GM23338 (cell line): ENCODE measurements around the gene RIPK4. TPM values are rescaled to one million over a fixed set of nuclear protein-coding genes. Genes with fewer than 3 reads are reported as not detected.

Experiments used
- ATAC-seq: fragments of 200-7000 bp; cut with Tn5 transposase; 3 replicates; pipeline ENCODE4 v1.9.1; 2020
- DNase-seq: peaks from one replicate; pipeline ENCODE4 v3.0.0-alpha.2; 2015; ENCODE audit warnings: low spot score
- H2AFZ ChIP-seq: fragments of 200-600 bp; sonication (generic); 2 replicates; pipeline ENCODE4 v1.8.0; 2016; ENCODE audit warnings: antibody characterized with exemption, mild to moderate bottlenecking, moderate library complexity
- H3F3A ChIP-seq: fragments of 200-600 bp; sonication (generic); replicated peaks from 2 replicates; pipeline ENCODE4 v1.8.0; 2017; ENCODE audit warnings: antibody characterized with exemption, mixed run types, low read depth
- H3K27ac ChIP-seq: fragments of 200-600 bp; sonication (generic); 2 replicates; pipeline ENCODE4 v1.6.1; 2016; ENCODE audit warnings: low read depth
- H3K27me3 ChIP-seq: fragments of 200-600 bp; sonication (generic); 2 replicates; pipeline ENCODE4 v1.8.0; 2016; ENCODE audit warnings: mild to moderate bottlenecking, mixed run types, moderate library complexity; ENCODE audit not compliant: insufficient read depth
- H3K36me3 ChIP-seq: fragments of 200-600 bp; sonication (generic); 2 replicates; pipeline ENCODE4 v1.8.0; 2016; ENCODE audit warnings: mild to moderate bottlenecking; ENCODE audit not compliant: insufficient read depth
- H3K4me1 ChIP-seq: fragments of 200-600 bp; sonication (generic); 2 replicates; pipeline ENCODE4 v1.8.0; 2016; ENCODE audit warnings: mild to moderate bottlenecking, moderate library complexity; ENCODE audit not compliant: insufficient read depth
- H3K4me2 ChIP-seq: fragments of 200-600 bp; sonication (generic); 2 replicates; pipeline ENCODE4 v1.7.1; 2017; ENCODE audit warnings: mixed run types
- H3K4me3 ChIP-seq: fragments of 200-600 bp; sonication (generic); 2 replicates; pipeline ENCODE4 v1.6.1; 2016; ENCODE audit warnings: mixed run types
- H3K79me2 ChIP-seq: fragments of 200-600 bp; sonication (generic); replicated peaks from 2 replicates; pipeline ENCODE4 v1.8.0; 2017; ENCODE audit warnings: mild to moderate bottlenecking; ENCODE audit not compliant: insufficient read depth
- H3K9me2 ChIP-seq: fragments of 200-600 bp; sonication (generic); 2 replicates; pipeline ENCODE4 v1.8.0; 2017; ENCODE audit not compliant: insufficient read depth
- H4K20me1 ChIP-seq: fragments of 200-600 bp; sonication (generic); replicated peaks from 2 replicates; pipeline ENCODE4 v1.8.0; 2017; ENCODE audit warnings: mild to moderate bottlenecking; ENCODE audit not compliant: insufficient read depth
- H3K27ac Mint-ChIP-seq: 2 replicates; pipeline ENCODE4 v1.8.0; 2020; ENCODE audit warnings: inconsistent platforms, mild to moderate bottlenecking, moderate library complexity, mixed read lengths
- H3K27me3 Mint-ChIP-seq: 3 replicates; pipeline ENCODE4 v1.8.0; 2022; ENCODE audit warnings: low read depth, mild to moderate bottlenecking, moderate library complexity, mixed read lengths, inconsistent platforms; ENCODE audit not compliant: insufficient read depth, poor library complexity
- H3K36me3 Mint-ChIP-seq: 3 replicates; pipeline ENCODE4 v1.8.0; 2021; ENCODE audit warnings: low read depth, mild to moderate bottlenecking, inconsistent platforms, moderate library complexity, mixed read lengths
- H3K4me1 Mint-ChIP-seq: 3 replicates; pipeline ENCODE4 v1.8.0; 2020; ENCODE audit warnings: mild to moderate bottlenecking, inconsistent platforms, mixed read lengths
- H3K4me3 Mint-ChIP-seq: 3 replicates; pipeline ENCODE4 v1.8.0; 2021; ENCODE audit warnings: moderate library complexity, mild to moderate bottlenecking, inconsistent platforms, mixed read lengths
- H3K9me3 Mint-ChIP-seq: 3 replicates; pipeline ENCODE4 v1.8.0; 2020; ENCODE audit warnings: moderate library complexity, mild to moderate bottlenecking, inconsistent platforms, mixed read lengths
- CREB1 ChIP-seq: fragments of 250-450 bp; sonication (Bioruptor Pico); IDR thresholded peaks from 2 replicates; pipeline ENCODE4 v1.5.0; 2020; ENCODE audit warnings: low read depth, mild to moderate bottlenecking, moderate library complexity
- CTCF ChIP-seq, 2 experiments: fragments of 200-600 bp in 1 of 2; sonication (generic) in 1 of 2; conservative IDR thresholded peaks; 2 replicates each; pipeline versions ENCODE4 v1.5.1 to v1.6.1; 2016 to 2017; ENCODE audit warnings: antibody characterized with exemption in 2 of 2, low read depth in 2 of 2, mild to moderate bottlenecking in 2 of 2, moderate library complexity in 1 of 2
- ETS1 ChIP-seq: IDR thresholded peaks from 2 replicates; pipeline ENCODE4 v1.6.1; 2016; ENCODE audit warnings: antibody characterized with exemption
- EZH2 ChIP-seq: fragments of 200-600 bp; sonication (generic); IDR thresholded peaks from one replicate; pipeline ENCODE4 v1.8.0; 2017; ENCODE audit warnings: antibody characterized with exemption, mild to moderate bottlenecking, low read depth; ENCODE audit not compliant: unreplicated experiment
- EZH2phosphoT487 ChIP-seq: fragments of 200-600 bp; sonication (generic); IDR thresholded peaks from one replicate; pipeline ENCODE4 v1.8.1; 2018; ENCODE audit warnings: antibody characterized with exemption; ENCODE audit not compliant: unreplicated experiment
- JUNB ChIP-seq: IDR thresholded peaks from one replicate; pipeline ENCODE4 v1.6.1; 2016; ENCODE audit warnings: antibody characterized with exemption; ENCODE audit not compliant: unreplicated experiment
- NANOG ChIP-seq: IDR thresholded peaks from 2 replicates; pipeline ENCODE4 v1.6.1; 2016; ENCODE audit warnings: antibody characterized with exemption, borderline replicate concordance
- POLR2AphosphoS5 ChIP-seq: IDR thresholded peaks from 2 replicates; pipeline ENCODE4 v1.6.1; 2016; ENCODE audit warnings: antibody characterized with exemption, low read depth
- STAT1 ChIP-seq: IDR thresholded peaks from one replicate; pipeline ENCODE4 v1.6.1; 2016; ENCODE audit warnings: antibody characterized with exemption; ENCODE audit not compliant: unreplicated experiment
- ZNF114 ChIP-seq: fragments of 250-450 bp; sonication (Bioruptor Pico); IDR thresholded peaks from 2 replicates; pipeline ENCODE4 v1.5.0; 2020; ENCODE audit warnings: mild to moderate bottlenecking, moderate library complexity
- polyA plus RNA-seq: library from polyadenylated mRNA; unstranded; fragments of >200 nt; fragmentation: Nextera tagmentation; extraction: Ambion mirVana; gene quantifications from 2 replicates; pipeline ENCODE4 v1.2.1, GENCODE V29; 2016
- total RNA-seq: library from RNA; depleted of rRNA; stranded (reverse); fragments of >200 nt; shearing (Covaris generic); gene quantifications from 2 replicates; pipeline ENCODE4 v1.2.3, GENCODE V29; 2014
- TF ChIP-seq, protein P1 (sequence below): IDR thresholded peaks from one replicate; pipeline ENCODE4 v1.6.1; 2018; ENCODE audit warnings: antibody characterized with exemption; ENCODE audit not compliant: unreplicated experiment
- TF ChIP-seq, protein P2 (sequence below): fragments of 250-450 bp; sonication (Bioruptor Pico); IDR thresholded peaks from 2 replicates; pipeline ENCODE4 v1.5.0; 2020; ENCODE audit warnings: mild to moderate bottlenecking, moderate library complexity

Gene RIPK4
- total and polyA plus RNA-seq, 2 experiments from 2014 or later = 2.5 to 9.9 TPM

- ATAC-seq = no peak
- Histone ChIP-seq H2AFZ (no peak overlapping the region), H3K79me2 (no peaks in the 10 kb centered on the region), H3K4me2 (no peak overlapping the region), H3K9me2 (no peaks in the 10 kb centered on the region), H4K20me1 (no peaks in the 10 kb centered on the region), H3K27me3 (no peaks in the 10 kb centered on the region), H3F3A (no peaks in the 10 kb centered on the region), H3K27ac (no peak overlapping the region), H3K36me3 (no peaks in the 10 kb centered on the region), H3K4me3 (no peak overlapping the region), H3K4me1 (peaks cover 7% of the 10 kb centered on the region; the same call in 1 of the 2 replicates)
- no peak overlapping the region for H3K27ac Mint-ChIP-seq
- H3K4me3 Mint-ChIP-seq = no peak overlapping the region
- peaks cover 10% of the 10 kb centered on the region for H3K9me3 Mint-ChIP-seq
- H3K36me3 Mint-ChIP-seq = peaks cover 25% of the 10 kb centered on the region
- TF ChIP-seq ZNF114 (CRISPR knock-in tag) (no peak), POLR2AphosphoS5 (no peak), NANOG (no peak), EZH2 (no peak), CREB1 (CRISPR knock-in tag) (no peak), ETS1 (no peak), CTCF (conservative IDR thresholded peaks at IDR 0.05; ENCODE audit: low read depth in 2 of 2) (no peak), EZH2phosphoT487 (no peak), STAT1 (no peak), JUNB (no peak)
- TF ChIP-seq, protein P1, sequence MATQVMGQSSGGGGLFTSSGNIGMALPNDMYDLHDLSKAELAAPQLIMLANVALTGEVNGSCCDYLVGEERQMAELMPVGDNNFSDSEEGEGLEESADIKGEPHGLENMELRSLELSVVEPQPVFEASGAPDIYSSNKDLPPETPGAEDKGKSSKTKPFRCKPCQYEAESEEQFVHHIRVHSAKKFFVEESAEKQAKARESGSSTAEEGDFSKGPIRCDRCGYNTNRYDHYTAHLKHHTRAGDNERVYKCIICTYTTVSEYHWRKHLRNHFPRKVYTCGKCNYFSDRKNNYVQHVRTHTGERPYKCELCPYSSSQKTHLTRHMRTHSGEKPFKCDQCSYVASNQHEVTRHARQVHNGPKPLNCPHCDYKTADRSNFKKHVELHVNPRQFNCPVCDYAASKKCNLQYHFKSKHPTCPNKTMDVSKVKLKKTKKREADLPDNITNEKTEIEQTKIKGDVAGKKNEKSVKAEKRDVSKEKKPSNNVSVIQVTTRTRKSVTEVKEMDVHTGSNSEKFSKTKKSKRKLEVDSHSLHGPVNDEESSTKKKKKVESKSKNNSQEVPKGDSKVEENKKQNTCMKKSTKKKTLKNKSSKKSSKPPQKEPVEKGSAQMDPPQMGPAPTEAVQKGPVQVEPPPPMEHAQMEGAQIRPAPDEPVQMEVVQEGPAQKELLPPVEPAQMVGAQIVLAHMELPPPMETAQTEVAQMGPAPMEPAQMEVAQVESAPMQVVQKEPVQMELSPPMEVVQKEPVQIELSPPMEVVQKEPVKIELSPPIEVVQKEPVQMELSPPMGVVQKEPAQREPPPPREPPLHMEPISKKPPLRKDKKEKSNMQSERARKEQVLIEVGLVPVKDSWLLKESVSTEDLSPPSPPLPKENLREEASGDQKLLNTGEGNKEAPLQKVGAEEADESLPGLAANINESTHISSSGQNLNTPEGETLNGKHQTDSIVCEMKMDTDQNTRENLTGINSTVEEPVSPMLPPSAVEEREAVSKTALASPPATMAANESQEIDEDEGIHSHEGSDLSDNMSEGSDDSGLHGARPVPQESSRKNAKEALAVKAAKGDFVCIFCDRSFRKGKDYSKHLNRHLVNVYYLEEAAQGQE = no peak
- TF ChIP-seq, protein P2, sequence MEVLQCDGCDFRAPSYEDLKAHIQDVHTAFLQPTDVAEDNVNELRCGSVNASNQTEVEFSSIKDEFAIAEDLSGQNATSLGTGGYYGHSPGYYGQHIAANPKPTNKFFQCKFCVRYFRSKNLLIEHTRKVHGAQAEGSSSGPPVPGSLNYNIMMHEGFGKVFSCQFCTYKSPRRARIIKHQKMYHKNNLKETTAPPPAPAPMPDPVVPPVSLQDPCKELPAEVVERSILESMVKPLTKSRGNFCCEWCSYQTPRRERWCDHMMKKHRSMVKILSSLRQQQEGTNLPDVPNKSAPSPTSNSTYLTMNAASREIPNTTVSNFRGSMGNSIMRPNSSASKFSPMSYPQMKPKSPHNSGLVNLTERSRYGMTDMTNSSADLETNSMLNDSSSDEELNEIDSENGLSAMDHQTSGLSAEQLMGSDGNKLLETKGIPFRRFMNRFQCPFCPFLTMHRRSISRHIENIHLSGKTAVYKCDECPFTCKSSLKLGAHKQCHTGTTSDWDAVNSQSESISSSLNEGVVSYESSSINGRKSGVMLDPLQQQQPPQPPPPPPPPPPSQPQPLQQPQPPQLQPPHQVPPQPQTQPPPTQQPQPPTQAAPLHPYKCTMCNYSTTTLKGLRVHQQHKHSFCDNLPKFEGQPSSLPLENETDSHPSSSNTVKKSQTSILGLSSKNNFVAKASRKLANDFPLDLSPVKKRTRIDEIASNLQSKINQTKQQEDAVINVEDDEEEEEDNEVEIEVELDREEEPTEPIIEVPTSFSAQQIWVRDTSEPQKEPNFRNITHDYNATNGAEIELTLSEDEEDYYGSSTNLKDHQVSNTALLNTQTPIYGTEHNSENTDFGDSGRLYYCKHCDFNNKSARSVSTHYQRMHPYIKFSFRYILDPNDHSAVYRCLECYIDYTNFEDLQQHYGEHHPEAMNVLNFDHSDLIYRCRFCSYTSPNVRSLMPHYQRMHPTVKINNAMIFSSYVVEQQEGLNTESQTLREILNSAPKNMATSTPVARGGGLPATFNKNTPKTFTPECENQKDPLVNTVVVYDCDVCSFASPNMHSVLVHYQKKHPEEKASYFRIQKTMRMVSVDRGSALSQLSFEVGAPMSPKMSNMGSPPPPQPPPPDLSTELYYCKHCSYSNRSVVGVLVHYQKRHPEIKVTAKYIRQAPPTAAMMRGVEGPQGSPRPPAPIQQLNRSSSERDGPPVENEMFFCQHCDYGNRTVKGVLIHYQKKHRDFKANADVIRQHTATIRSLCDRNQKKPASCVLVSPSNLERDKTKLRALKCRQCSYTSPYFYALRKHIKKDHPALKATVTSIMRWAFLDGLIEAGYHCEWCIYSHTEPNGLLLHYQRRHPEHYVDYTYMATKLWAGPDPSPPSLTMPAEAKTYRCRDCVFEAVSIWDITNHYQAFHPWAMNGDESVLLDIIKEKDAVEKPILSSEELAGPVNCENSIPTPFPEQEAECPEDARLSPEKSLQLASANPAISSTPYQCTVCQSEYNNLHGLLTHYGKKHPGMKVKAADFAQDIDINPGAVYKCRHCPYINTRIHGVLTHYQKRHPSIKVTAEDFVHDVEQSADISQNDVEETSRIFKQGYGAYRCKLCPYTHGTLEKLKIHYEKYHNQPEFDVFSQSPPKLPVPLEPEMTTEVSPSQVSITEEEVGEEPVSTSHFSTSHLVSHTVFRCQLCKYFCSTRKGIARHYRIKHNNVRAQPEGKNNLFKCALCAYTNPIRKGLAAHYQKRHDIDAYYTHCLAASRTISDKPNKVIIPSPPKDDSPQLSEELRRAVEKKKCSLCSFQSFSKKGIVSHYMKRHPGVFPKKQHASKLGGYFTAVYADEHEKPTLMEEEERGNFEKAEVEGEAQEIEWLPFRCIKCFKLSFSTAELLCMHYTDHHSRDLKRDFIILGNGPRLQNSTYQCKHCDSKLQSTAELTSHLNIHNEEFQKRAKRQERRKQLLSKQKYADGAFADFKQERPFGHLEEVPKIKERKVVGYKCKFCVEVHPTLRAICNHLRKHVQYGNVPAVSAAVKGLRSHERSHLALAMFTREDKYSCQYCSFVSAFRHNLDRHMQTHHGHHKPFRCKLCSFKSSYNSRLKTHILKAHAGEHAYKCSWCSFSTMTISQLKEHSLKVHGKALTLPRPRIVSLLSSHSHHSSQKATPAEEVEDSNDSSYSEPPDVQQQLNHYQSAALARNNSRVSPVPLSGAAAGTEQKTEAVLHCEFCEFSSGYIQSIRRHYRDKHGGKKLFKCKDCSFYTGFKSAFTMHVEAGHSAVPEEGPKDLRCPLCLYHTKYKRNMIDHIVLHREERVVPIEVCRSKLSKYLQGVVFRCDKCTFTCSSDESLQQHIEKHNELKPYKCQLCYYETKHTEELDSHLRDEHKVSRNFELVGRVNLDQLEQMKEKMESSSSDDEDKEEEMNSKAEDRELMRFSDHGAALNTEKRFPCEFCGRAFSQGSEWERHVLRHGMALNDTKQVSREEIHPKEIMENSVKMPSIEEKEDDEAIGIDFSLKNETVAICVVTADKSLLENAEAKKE = no peak
- DNase-seq = no peak
- peaks cover 5% of the 10 kb centered on the region for H3K27me3 Mint-ChIP-seq
- peaks cover 13% of the 10 kb centered on the region; the same call in 2 of the 3 replicates for H3K4me1 Mint-ChIP-seq
Measured at GRCh38 chr21:41798326-41798725, 31.5 kb upstream of the RIPK4 start.
